BLaER1 (cell line): ENCODE results near the gene CHPF2.

ENCODE experiments used
- H3K27ac ChIP-seq: shearing (Covaris generic); formaldehyde crosslinking; 2 replicates; pipeline ENCODE4 v1.8.1; 2022
- H3K27me3 ChIP-seq: shearing (Covaris generic); formaldehyde crosslinking; 2 replicates; pipeline ENCODE4 v1.8.1; 2022
- H3K36me3 ChIP-seq: shearing (Covaris generic); formaldehyde crosslinking; 2 replicates; pipeline ENCODE4 v1.8.1; 2022
- H3K4me1 ChIP-seq: shearing (Covaris generic); formaldehyde crosslinking; 2 replicates; pipeline ENCODE4 v1.8.1; 2022
- H3K4me2 ChIP-seq: shearing (Covaris generic); formaldehyde crosslinking; 2 replicates; pipeline ENCODE4 v1.8.1; 2022
- H3K4me3 ChIP-seq: shearing (Covaris generic); formaldehyde crosslinking; 2 replicates; pipeline ENCODE4 v1.8.1; 2022
- H3K9ac ChIP-seq: shearing (Covaris generic); formaldehyde crosslinking; 2 replicates; pipeline ENCODE4 v1.8.1; 2022
- H3K9me3 ChIP-seq: shearing (Covaris generic); formaldehyde crosslinking; 2 replicates; pipeline ENCODE4 v1.8.1; 2022
- H4K20me1 ChIP-seq: shearing (Covaris generic); formaldehyde crosslinking; 2 replicates; pipeline ENCODE4 v1.8.1; 2022
- Cebpa-rat ChIP-seq: shearing (Covaris generic); IDR thresholded peaks from 2 replicates; pipeline ENCODE4 v1.8.1; 2022

Gene CHPF2, protein sequence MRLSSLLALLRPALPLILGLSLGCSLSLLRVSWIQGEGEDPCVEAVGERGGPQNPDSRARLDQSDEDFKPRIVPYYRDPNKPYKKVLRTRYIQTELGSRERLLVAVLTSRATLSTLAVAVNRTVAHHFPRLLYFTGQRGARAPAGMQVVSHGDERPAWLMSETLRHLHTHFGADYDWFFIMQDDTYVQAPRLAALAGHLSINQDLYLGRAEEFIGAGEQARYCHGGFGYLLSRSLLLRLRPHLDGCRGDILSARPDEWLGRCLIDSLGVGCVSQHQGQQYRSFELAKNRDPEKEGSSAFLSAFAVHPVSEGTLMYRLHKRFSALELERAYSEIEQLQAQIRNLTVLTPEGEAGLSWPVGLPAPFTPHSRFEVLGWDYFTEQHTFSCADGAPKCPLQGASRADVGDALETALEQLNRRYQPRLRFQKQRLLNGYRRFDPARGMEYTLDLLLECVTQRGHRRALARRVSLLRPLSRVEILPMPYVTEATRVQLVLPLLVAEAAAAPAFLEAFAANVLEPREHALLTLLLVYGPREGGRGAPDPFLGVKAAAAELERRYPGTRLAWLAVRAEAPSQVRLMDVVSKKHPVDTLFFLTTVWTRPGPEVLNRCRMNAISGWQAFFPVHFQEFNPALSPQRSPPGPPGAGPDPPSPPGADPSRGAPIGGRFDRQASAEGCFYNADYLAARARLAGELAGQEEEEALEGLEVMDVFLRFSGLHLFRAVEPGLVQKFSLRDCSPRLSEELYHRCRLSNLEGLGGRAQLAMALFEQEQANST

DNA sequence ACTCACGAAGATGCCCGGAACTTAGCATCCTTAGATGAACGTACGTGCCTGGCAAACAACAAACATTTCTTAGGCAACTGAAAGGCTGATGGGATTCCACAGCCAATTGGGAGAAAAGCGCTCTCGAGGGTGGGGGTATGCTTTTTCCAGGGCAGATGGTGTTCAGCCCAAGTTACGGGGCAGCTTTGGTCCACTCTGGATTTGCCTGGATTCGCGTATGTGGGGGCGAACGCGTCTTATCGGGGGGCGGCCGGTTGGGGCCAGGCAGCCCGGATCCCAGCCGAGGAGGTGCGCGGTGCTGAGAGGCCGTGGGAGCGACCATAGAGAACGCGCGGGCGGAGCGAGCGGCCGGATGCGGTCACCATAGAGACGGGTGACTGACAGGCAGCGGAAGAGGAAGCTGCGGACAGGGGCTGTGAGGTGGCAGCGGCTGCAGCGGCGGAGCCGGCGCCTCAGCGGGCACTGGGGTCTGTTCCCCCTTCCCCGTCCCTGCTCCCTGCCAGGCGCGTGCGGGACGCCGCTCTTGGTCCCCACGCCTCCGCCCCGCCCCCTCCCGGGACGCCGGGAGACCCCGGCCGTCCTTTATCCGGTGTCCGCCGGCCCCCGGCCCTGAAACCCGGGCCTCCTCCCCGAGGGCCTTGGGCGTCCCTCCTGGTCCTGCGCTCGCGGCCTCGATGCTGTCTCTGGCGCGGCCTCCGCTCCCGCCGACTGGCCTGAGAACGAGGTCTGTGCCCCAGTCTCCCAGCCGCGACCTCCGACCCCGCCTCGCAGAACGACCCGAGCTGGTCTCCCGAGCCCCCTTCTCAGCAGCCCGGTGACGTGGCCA lies at the start of gene CHPF2:
Gene CHPF2 (plus strand): TSS at position 393 of the 826 bp plus-strand sequence. CDS start 1,529 bp downstream, outside the sequence.
- Histone ChIP-seq H3K9ac (peak within 1 kb of the TSS; percentile 94), H4K20me1 (peaks cover 45% of the 10 kb centered on the region), H3K4me3 (peak within 1 kb of the TSS; percentile 99), H3K27me3 (no peaks in the 10 kb centered on the region), H3K9me3 (no peaks in the 10 kb centered on the region), H3K4me2 (peak within 1 kb of the TSS; percentile 100), H3K36me3 (peaks cover 27% of the 10 kb centered on the region), H3K4me1 (peaks cover 32% of the 10 kb centered on the region), H3K27ac (peak within 1 kb of the TSS; percentile 93)
- TF ChIP-seq Cebpa-rat, result no peak

DNA sequence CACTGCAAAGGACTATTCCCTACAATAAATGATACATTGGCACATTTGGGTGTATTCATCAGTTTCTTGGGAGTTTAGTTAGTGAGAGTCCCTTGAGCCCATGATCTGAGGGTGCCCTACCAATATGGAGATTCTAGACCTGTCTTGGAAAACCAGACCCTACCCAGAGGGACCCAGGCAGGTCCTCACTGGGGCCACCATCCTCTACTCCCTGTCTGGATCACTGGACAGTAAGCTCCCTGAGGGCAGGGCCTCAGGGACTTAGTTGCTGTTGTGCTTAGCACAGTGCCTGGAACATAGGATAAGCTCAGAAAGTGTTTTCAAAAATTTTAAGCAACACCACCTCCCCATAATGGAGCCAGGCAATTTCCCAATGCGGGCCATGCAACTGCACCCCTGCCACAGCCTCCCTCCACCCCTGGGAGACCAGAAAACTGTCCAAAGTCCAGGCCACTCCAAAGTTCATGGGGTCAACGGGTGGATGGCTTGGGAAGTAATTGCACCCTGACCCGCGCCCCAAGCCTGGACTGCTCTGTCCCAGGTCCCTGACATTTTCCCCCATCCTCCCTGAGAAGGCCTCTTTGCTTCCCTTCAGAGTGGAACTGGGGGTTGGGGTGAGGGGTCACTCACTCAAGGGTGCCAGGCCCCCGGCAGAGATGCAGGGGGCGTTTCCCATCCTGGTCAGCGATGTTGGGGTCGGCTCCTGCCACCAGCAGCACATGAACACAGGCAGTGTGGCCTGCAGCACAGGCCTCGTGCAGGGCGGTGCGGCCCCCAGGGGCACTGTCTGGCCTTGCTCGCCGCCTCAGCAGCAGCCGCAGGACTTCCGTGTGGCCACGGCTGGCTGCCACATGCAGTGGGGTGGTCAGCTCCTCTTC lies 46.3 kb upstream of the CHPF2 start:
- Histone ChIP-seq H3K4me1 (peaks cover 35% of the 10 kb centered on the region), H3K9me3 (no peaks in the 10 kb centered on the region), H4K20me1 (peaks cover 42% of the 10 kb centered on the region), H3K27ac (no peak overlapping the region), H3K36me3 (no peaks in the 10 kb centered on the region), H3K4me2 (no peak overlapping the region), H3K27me3 (peaks cover 28% of the 10 kb centered on the region), H3K9ac (no peak overlapping the region), H3K4me3 (no peak overlapping the region)
- no peak for TF ChIP-seq Cebpa-rat

DNA sequence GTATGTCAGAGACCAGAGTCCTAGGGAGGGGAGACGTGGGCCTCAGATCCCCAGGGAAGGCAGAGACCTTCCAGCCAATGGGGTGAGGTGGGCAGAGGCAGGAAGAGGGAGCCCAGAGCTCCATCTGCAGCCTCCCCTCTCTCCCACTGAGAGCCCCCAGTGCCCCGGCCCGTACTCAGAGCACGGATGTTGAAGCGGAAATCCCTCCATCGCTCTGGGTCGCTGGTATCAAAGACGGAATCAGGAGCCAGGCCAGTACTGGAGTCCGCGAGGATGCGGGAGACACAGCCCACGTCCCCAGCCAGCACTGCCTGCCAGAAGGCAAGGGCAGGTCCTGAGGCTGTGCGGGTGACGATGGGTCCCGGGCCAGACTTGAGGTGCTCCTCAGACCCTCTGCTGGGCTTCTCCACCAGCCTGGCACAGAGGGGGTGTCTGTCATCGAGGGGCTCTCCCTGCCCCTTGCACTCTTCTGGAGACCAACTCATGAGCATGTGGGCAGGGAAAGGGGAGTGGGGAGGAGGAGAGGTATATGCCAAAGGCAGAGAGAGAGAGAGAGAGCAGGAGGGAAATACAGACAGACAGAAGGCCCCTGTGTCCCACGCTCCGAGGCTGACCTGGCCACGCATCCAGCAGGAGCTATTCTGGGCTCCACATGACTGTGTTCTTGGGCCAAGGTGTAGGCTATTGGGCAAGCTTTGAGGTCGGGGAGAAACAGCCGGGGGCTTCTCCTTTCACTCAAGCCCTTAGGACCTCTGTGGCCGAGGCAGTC lies 45.5 kb upstream of the CHPF2 start, which contains the start of gene ASB10:
Gene ASB10 (minus strand): TSS at position 611 of the 769 bp plus-strand sequence. CDS start 120 bp downstream, at position 491.
- no peak within 1 kb of the TSS for H3K27ac ChIP-seq
- H3K4me1 ChIP-seq, result peaks cover 35% of the 10 kb centered on the region
- no peak for TF ChIP-seq Cebpa-rat
- H3K4me2 ChIP-seq, result peak within 1 kb of the TSS; percentile 90
- H3K27me3 ChIP-seq, result peaks cover 36% of the 10 kb centered on the region
- peaks cover 50% of the 10 kb centered on the region for H4K20me1 ChIP-seq
- H3K9me3 ChIP-seq, result no peaks in the 10 kb centered on the region
- no peak within 1 kb of the TSS for H3K4me3 ChIP-seq
- 0 out of 2 replicates have a peak within 1 kb of the TSS, but pooled peaks have one; percentile 10 for H3K9ac ChIP-seq
- H3K36me3 ChIP-seq, result no peaks in the 10 kb centered on the region

DNA sequence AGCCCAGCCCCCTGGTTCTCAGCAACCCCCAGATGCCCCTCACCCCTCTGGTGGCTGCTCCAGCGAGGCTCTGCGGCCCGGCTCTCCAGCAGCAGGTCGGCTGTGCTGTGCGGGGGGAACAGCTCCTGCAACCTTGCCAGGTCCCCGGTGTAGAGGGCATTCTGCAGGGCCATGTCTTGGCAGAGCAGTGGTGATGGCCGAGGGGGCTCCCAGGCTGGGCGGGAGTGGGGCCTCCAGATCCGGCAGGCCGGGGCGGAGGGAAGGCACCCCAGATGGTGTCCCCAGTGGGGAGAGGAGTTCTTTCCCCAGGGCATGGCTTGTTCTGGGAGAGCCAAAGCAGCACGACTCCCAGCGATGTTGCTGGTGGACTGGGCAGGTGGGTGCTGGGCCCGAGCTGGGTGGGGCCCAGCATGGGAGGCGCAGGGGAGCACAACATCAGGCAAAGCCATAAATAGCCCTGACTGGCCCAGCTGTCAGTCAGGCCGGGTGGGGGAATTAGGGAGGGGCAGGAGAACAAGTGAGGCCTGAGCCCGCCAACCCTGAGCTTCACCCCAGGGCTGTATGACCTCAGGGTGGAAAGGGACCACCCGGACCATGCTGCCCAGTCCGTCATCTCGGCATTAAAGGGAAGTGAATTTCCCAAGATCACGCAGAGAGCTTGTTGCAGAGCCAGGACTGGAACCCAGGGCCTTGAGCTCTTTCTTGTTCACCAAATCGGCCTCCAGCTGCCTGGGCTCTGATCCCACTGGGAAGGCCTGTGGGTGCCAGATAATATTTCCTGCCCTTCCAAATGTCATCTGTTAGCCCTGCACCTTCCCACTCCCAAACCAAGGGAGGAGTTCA lies 44.7 kb upstream of the CHPF2 start:
- H3K9ac ChIP-seq, result 0 out of 2 replicates have a peak overlapping the region, but pooled peaks have one; percentile 10
- no peaks in the 10 kb centered on the region for H3K9me3 ChIP-seq
- H3K4me2 ChIP-seq, result peak overlapping the region; percentile 90
- peaks cover 38% of the 10 kb centered on the region for H3K27me3 ChIP-seq
- peaks cover 35% of the 10 kb centered on the region for H3K4me1 ChIP-seq
- H3K27ac ChIP-seq, result no peak overlapping the region
- H4K20me1 ChIP-seq, result peaks cover 58% of the 10 kb centered on the region
- no peaks in the 10 kb centered on the region for H3K36me3 ChIP-seq
- TF ChIP-seq Cebpa-rat, result no peak
- H3K4me3 ChIP-seq, result no peak overlapping the region

DNA sequence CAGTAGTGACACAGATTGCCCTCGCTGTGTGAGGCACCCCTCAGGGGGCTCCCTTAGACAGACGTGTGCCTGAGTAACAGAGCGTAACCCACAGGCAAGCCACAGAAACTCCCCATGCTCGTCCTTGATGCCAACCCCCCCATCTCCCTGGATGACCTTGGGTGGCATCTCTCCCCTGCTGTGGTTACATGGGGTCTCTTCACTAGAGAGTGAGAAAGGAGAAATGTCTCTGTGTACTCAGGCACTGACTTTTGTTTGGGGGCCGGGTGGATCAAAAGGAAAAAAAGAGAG lies 44.1 kb upstream of the CHPF2 start:
- Histone ChIP-seq H3K27ac (no peak overlapping the region), H4K20me1 (peaks cover 62% of the 10 kb centered on the region), H3K27me3 (peaks cover 43% of the 10 kb centered on the region), H3K4me3 (no peak overlapping the region), H3K9me3 (no peaks in the 10 kb centered on the region), H3K4me2 (peak overlapping the region; percentile 90), H3K9ac (no peak overlapping the region), H3K4me1 (peaks cover 35% of the 10 kb centered on the region), H3K36me3 (no peaks in the 10 kb centered on the region)
- TF ChIP-seq Cebpa-rat, result no peak

DNA sequence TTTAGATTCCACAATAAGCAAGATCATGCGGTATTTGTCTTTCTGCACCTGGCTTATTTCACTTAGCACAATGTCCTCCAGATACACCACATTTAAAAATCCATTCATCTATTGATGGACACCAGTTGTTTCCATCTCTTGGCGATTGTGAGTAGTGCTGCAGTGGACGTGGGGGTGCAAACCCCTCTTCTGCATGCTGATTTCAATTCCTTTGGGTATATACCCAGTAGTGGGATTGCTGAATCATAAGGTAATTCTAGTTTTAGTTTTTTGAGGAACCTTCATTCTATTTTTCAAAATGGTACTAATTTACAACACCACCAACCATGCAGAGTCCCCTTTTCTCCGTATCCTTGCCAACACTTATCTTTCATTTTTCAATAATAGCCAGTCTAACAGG lies 43.2 kb upstream of the CHPF2 start:
- Histone ChIP-seq H3K4me2 (no peak overlapping the region), H3K4me3 (no peak overlapping the region), H3K9me3 (no peaks in the 10 kb centered on the region), H3K27me3 (peaks cover 48% of the 10 kb centered on the region), H3K4me1 (peaks cover 35% of the 10 kb centered on the region), H3K9ac (no peak overlapping the region), H3K36me3 (no peaks in the 10 kb centered on the region), H3K27ac (no peak overlapping the region), H4K20me1 (peaks cover 65% of the 10 kb centered on the region)
- TF ChIP-seq Cebpa-rat, result no peak

DNA sequence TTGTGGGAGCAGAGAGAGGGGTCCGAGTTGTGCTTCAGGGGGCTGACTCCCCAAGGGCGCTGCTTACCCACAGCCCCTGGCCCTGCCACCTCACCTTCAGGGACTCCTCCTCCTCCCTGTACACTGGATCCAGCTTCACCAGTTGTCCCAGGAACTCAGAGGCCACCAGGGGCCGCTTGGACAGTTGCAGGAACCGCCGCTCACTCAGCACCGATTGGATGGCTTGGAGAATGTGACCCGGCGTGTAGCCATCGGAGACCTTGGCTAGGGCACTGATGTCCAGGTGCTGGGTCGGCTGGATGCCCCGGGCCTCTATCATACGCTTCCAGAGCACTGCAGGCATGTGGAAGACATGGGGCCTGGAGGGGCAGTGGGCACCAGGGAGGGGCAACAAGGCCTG lies 40.7 kb upstream of the CHPF2 start:
- no peak for TF ChIP-seq Cebpa-rat
- H3K36me3 ChIP-seq, result no peaks in the 10 kb centered on the region
- H4K20me1 ChIP-seq, result peaks cover 61% of the 10 kb centered on the region
- peaks cover 67% of the 10 kb centered on the region for H3K27me3 ChIP-seq
- peaks cover 32% of the 10 kb centered on the region for H3K4me1 ChIP-seq
- H3K4me2 ChIP-seq, result no peak overlapping the region
- H3K4me3 ChIP-seq, result no peak overlapping the region
- H3K27ac ChIP-seq, result no peak overlapping the region
- H3K9me3 ChIP-seq, result no peaks in the 10 kb centered on the region
- H3K9ac ChIP-seq, result no peak overlapping the region
